HG03064 (cell line): Measurements from ENCODE around the gene EFNA1.
"Not testable (repeated sequence)": the region's sequence is repeated elsewhere in the genome, so short reads cannot be mapped to it uniquely, and the experiment has no call there.

ENCODE experiments used
- ATAC-seq: cut with Tn5 transposase; IDR thresholded peaks from one replicate; pipeline ENCODE4 v1.9.1; 2021; ENCODE audit warnings: low read depth; ENCODE audit not compliant: unreplicated experiment

The EFNA1 gene

DNA sequence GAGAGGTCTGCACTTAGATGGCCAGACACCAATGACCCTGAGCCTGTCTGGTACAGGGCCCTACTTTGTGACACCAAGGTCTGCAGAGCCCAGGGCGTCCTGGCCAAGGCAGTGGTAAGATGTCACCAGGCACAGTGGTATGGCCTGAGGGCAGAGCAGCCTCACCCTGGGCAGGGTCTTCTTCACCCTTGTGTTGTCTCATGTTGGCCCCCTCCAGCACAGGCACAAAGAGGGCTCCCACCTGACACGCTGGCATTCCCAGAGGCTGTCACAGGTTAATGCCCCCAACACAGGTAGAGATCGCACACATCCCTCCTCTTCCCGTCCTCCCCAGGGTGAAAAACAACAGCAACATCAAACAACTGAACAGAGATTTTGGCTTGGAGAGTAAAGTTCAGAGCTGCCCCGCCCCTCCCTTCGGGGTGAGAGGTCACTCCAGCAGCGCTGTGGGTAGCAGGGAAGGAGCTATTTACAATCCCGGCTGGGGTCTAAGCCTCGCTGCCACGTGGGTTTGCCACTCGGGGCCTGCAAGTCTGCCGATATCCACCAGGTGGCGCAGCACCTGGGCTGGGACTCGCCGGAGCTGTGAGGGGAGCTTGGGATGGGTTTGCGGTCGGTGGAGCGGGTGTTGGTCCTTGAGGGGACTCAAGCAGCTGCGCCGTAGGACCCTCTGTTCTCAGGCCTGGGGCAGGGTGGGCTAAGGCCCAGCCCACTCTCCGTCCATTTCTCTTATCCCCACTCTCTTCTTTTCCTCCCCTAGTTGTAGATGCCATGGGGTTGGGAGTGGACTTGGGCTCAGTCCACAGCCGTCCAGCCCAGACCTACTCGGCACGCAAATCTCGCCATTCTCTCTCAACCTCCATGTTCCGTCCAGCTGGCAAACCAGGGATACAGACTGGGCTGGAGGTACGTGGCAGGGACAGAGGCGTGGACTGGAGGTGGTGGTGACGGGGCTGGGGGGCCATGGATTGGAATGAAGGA is 36.3 kb upstream of the EFNA1 start:
- no peak for ATAC-seq

DNA sequence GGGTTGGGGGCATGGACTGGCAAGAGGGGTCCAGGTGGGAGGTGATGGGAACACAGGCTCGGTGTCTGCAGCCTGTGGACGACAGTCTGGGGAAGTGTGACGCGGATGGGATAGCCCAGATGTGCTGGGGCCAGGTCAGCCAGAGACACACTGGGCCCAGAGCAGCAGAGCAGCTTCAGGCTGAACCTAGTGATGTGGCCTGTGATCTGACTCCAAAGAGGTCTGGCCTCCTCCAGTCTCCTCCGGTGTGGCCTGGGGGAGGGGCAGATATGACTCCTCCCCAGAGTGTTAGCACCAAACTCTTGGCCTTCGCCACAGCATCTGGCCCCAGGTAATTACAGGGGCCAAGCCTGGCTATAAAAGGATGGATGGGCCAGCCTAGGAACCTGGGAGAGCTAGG is 35.5 kb upstream of the EFNA1 start:
- ATAC-seq, result no peak

DNA sequence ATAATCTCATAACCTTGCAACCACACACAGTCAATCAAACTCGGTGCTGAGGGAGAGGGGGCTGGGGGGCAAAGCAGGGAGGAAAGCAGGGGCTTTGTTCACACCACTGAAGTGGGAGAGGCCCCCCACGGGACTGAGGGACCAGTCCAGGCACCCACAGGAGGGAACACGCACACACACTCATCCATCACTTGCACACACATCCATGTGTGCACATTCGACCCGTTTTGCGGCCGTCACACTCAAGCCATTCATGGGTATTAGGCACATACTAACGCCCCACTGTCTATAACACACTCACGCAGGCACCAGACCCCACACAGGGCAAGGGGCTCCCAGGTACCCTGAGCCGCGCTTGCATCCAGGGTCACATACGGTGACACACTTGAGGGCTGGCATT is 35.0 kb upstream of the EFNA1 start:
- no peak for ATAC-seq

- ATAC-seq, result no peak
These were observed 33.6 kb upstream of the EFNA1 start for GRCh38 chr1:155093911-155094621.

- ATAC-seq, result no peak
These were observed 33.1 kb upstream of the EFNA1 start for GRCh38 chr1:155094622-155094948.

DNA sequence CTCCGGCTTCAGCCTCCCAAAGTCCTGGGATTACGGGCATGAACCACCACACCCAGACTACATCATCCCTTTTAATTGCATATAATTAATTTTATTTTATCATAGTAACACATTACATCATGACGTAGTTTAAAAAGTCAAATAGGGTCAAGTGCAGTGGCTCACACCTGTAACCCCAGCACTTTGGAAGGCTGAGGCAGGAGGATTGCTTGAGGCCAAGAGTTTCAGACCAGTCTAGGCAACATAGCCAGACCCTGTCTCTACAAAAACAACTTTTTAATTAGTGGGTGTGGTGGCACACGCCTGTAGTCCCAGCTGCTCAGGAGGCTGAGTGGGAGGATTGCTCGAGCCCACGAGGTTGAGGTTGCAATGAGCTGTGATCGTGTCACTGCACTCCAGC is 28.3 kb upstream of the EFNA1 start:
- ATAC-seq, result no peak

GRCh38 chr1:155103325-155103724 is 24.4 kb upstream of the EFNA1 start:
- ATAC-seq, result no peak

DNA sequence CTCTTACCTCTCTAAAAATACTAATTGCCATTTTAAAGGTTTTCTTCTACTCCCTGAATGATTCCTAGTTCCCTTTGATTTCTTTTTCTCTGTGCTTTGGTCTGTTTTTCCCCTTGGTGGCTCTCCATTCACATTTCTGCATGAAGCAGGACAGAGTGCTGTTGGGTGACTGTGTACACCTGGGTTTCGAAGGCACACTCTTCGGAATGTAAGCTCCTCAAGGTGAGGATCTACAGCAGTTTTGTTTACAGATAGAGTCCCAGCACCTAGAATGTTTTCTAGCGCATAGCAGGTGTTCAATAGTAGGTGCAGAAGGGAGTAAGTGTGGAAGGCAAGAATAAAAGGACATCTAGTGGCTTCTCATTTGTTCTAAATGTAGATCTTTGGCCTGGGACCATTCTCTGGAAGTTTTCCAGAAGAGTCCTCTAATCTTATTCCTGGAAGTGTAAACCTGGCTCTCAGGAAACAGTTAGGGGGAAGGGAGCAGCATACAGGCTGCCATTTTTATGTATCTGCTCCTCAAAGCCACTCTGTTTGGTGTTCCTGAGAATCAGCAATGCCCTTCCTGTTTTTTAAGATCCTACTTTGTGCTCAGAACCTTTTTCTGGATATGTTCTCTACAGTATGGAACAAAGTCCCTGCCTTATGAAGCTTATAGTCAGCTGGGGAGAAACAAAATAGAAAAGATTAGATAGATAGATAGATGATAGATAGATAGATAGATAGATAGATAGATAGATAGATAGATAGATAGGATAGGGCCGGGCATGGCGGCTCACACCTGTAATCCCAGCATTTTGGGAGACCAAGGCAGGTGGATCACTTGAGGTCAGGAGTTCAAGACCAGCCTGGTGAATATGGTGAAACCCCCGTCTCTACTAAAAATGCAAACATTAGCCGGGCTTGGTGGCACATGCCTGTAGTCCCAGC is 22.8 kb upstream of the EFNA1 start:
- no peak for ATAC-seq

DNA sequence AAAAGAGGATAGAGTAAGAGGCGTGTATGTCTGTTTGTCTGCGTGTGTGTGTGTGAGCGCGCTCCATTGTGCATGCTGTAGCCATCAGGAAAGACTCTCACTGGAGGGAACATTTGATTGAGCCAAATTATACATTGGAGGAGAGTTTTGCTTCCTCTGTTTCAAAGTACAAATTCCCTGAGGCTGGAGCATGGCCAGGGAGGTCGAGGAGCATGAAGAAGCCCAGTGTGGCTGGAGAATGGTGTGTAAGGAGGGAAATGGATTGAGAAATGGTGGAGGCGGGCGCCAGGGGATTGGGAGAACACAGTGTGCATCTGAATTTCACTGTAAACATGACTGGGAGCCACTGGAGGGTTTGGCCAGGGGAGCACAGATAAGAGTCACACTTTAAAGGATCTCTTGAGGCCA is 22.1 kb upstream of the EFNA1 start:
- no peak for ATAC-seq

DNA sequence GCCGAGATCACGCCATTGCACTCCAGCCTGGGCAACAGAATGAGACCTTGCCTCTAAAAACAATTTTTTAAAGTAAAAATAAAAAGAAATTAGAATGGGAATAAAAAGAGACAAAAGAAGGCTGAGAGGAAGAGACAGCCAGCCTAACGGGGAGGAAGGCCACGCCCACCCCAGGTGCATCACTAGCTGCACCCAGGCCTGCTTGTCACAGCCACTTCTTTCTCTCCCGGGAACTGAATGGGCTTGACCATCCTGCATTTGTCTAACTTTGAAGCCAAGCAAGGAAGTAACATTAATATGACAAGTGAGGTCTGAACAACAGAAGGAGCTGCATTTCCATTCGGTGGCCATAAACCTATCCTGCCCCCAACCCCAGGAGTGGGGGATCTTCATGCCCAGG is 20.8 kb upstream of the EFNA1 start:
- no peak for ATAC-seq

DNA sequence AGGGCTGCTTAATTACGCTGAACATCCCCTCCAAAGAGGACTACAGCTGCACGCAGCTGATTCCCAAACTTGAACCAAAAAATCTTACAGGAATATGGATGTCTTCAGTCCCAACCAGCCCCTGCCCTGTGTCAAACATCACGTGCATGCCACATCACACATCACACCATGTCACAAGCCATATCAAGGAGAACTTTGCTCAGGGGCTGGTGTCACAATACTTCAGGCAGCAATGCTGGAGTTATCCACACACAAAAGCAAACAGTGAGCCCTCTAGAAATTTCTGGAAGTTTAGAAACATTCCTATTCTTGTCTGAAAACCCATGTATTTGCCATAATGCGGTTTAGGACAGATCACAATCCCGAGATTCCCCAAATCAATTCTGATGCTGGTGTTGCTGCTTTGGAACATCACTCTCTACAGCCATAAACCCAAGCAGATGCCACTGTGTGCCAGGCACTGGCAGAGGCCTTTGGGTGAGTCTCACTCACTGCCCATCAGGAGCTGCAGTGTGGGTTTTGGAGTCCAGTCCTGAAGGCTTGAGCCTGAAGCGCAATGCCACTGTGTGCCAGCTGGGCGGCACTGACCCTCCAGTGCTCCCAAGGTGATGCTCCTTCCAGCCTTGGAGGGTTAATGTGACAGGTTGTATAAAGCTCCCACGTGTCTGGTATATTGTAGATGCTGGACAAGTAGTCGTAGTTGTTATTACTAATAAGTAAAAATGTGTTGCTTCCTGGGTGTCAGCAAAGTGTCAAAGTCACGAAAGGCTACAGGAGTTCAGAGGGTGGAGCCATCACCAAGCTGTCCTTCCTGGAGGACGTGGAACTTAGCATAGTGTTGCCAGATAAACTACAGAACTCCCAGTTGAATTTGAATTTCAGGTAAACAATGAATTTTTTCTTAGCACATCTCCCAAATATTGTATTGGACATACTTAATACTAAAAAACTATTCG is 20.1 kb upstream of the EFNA1 start:
- no peak for ATAC-seq

DNA sequence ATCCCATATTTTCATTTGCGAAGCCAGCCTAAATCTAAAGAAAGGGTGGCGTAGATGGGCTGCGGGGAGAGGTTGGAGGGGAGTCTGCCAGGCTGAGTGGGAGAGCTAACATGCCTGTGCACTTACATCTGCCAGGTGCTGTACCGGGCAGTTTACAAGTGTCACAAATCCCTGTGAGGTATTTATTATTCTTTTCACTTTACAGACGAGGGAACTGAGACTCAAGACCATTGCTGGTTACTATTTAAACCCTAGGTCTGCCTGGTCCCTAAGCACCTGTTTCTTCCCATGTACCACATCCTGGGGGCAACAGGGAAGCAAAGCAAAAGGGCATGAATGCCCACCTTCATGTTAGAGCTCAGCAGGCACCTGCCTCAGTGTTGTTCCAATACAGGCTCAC is 19.4 kb upstream of the EFNA1 start:
- ATAC-seq, result no peak

DNA sequence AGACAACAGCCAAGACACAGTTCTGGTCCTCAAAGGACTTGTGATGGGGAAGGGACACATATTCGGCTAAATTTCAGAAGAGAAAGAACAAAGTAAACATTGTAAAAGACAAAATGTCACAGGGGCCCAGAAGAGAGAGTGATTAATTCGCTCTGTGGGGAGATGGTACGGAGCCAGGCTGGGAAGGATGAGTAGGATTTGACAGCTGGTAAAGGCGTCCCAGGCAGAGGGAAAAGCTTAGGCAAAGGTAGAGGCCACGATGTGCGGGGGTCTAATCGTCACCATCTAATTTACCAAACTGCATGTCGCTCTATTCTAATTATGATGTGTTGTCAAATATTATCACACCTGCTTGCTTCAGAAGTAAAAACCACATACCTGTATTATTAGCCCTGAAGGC is 17.3 kb upstream of the EFNA1 start:
- ATAC-seq, result no peak

DNA sequence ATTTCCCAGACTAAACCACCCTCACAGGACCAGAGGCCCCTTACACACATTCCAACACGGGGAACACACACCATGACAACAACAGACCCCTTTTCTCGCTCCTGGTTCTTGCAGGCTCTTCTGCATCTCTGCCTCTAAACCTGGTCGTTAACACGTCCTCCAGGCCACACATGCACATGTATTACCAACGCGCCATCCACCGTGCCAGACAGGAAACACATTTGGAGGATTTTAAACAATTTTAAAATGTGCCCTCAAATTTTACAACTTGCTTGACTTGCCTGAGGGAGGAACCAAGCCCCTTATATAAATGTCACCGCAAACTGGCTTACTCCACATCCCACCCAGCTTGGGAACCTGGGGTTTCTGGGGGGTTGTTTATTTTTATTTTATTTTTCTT is 16.9 kb upstream of the EFNA1 start:
- no peak for ATAC-seq

DNA sequence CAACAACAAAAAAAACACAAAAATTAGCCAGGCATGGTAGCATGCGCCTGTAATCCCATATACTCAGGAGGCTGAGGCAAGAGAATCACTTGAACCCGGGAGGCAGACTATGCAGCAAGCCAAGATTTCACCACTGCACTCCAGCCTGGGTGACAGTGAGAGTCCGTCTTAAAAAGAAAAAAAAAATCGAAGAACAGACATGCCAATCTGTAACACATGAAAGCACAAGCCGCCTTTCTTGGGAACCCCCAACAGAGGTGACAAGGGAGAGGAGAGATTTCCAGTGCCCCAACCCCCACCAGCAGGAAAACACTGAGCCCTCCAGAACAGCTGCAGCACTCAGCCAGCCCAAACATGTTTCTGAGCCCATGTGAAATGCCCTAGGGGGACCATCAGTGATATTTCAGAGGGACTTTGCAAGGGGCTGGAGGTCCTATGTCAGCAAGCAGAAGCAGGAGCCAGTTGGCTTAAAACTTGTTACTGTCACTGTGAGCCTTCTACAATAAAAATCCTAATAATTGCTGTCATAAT is 14.2 kb upstream of the EFNA1 start:
- no peak for ATAC-seq

DNA sequence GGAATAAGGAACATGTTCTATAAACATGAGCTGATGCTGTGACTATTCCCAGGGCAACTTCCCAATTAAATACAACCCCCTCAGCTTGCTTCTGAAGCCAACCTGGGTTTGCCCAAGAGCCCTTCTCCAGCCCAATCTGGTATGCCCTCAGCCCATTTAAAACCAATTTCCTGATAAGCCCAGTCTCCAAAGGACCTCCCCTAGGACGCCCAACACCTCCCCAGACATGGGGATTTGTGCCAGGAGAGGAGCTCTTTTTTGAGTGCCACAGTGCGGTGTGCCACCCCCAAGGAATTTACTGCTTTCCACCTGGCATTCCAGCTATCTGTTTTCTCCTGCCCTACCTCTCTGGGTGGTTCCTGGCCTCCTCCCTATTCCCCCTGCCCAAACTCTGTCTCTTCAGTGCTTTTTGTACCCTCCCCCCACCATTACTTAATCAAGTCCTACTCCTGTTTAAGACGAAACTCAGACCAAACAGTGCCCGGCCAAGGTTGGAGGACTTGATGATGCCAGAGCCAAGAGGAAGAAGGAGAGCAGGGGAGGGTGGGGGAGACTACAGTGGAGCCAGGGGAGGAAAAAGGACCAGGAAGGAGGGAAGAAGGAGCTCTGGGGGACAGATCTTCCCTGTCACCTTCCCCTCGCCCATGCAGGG is 11.4 kb upstream of the EFNA1 start:
- ATAC-seq, result no peak

- no peak for ATAC-seq
These were observed 10.1 kb upstream of the EFNA1 start for GRCh38 chr1:155117610-155118009.

GRCh38 chr1:155118090-155118489 is 9.6 kb upstream of the EFNA1 start:
- not testable (repeated sequence) for ATAC-seq

DNA sequence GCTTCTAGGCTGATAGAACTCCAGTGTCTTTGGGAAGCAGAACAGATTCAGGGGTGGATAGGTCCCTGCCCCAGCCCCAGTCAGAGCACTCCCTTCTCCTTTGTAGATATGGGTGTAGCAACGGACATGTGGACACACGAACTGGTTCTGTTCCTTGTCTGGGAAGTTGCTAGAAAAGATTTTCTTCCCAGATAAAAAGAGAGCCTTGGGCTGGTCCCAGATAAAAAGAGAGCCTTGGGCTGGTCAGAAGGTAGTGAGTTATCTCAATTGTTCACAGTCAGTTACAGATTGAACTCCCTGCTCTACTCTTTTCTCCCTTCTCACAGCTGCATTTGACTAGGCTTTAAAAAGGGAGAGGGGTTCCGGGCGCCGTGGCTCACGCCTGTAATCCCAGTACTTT is 7.4 kb upstream of the EFNA1 start:
- ATAC-seq, result no peak
